Heart right ventricle (tissue), 16 donors: Measurements from ENCODE around the gene RAB27B. TPM values are rescaled to one million over a fixed set of nuclear protein-coding genes. Genes with fewer than 3 reads are reported as not detected.

Experiments
- ATAC-seq, 8 donors: fragments of 200-7000 bp; cut with Tn5 transposase; one replicate each; pipeline ENCODE4 v1.9.1; 2020; ENCODE audit warnings: mild to moderate bottlenecking in 8 of 8, moderate library complexity in 8 of 8, moderate number of reproducible peaks in 1 of 8
- DNase-seq, 2 donors: peaks; one replicate each; pipeline ENCODE4 v3.0.0-alpha.2; 2020
- H3K27ac ChIP-seq, 10 donors: fragments of 200-600 bp; sonication (generic) in 2 of 10; one replicate each; pipeline versions ENCODE4 v1.5.0 to v1.8.0; 2020 to 2022; ENCODE audit warnings: mild to moderate bottlenecking in 3 of 10
- H3K27me3 ChIP-seq, 7 donors: fragments of 200-600 bp; one replicate each; pipeline ENCODE4 v1.8.0; 2021 to 2022; ENCODE audit warnings: mild to moderate bottlenecking in 2 of 7
- H3K36me3 ChIP-seq, 9 donors: fragments of 200-600 bp; sonication (generic) in 1 of 9; one replicate each; pipeline versions ENCODE4 v1.5.0 to v1.8.0; 2020 to 2022; ENCODE audit warnings: mild to moderate bottlenecking in 2 of 9
- H3K4me1 ChIP-seq, 9 donors: fragments of 200-600 bp; sonication (generic) in 1 of 9; one replicate each; pipeline versions ENCODE4 v1.5.0 to v1.8.0; 2020 to 2022; ENCODE audit warnings: mild to moderate bottlenecking in 4 of 9
- H3K4me3 ChIP-seq, 10 donors: fragments of 200-600 bp; sonication (generic) in 2 of 10; one replicate each; pipeline versions ENCODE4 v1.5.0 to v1.8.0; 2020 to 2022; ENCODE audit warnings: mild to moderate bottlenecking in 7 of 10, moderate library complexity in 2 of 10
- H3K9me3 ChIP-seq, 11 donors: fragments of 200-600 bp in 10 of 11; sonication (generic) in 2 of 11; one replicate each; pipeline versions ENCODE4 v1.5.0 to v1.8.0; 2013 to 2022; ENCODE audit warnings: mild to moderate bottlenecking in 2 of 11, control low read depth in 1 of 11, moderate library complexity in 1 of 11
- CTCF ChIP-seq, 9 donors: fragments of 200-600 bp; sonication (generic) in 2 of 9; IDR thresholded peaks; one replicate each; pipeline versions ENCODE4 v1.5.0 to v1.8.0; 2021 to 2022; ENCODE audit warnings: antibody characterized with exemption in 9 of 9, mild to moderate bottlenecking in 5 of 9, moderate library complexity in 1 of 9
- WGBS, 2 donors: extraction: QIAGEN DNeasy Blood & Tissue Kit; methylation state at CpG; one replicate each; pipeline ENCODE4 v1.1.7; 2013; ENCODE audit warnings: inconsistent platforms in 1 of 2; 5-methylcytosine and 5-hydroxymethylcytosine counted together
- intact Hi-C, 10 donors: fragments of 100-400 bp; cut with DNase I; formaldehyde crosslinking; loops; one replicate each; pipeline versions ENCODE4 v1.11.1 to v1.14.2; 2022
- long read RNA-seq, 3 donors: library from polyadenylated mRNA; unstranded; transcript quantifications; one replicate each; pipeline ENCODE4 v2.0.0, GENCODE V29; 2020 to 2021
- polyA plus RNA-seq, 2 donors: library from polyadenylated mRNA; stranded (reverse); fragments of 200-250 nt; gene quantifications; one replicate each; pipeline ENCODE4 v1.2.3, GENCODE V29; 2013
- total RNA-seq, 10 donors: library from RNA; stranded (reverse); fragmentation: NEBNext Ultra II Directional in 3 of 10; extraction: Animal tissue kit (Norgen Biotek cat#: 25700) in 3 of 10; gene quantifications; one replicate each; pipeline versions ENCODE4 v1.2.1 to v1.2.4, GENCODE V29; 2021 to 2023
- donor health status: Arrhythmogenic right ventricular cardiomyopathy.
- donor health status: ischemic (EF 13 %, LVEDD 7.1; RV severe dilation, severe dysfunction).
- donor health status: healthy with polysubstance abuse.
- donor health status: DM: no; HTN: yes; CAD: no.
- donor health status: DM: no; HTN: no; CAD: no.
- donor health status: ischemic (EF 25% LVEDD 6.9; RV normal size, moderate dysfunction).
- donor health status: ischemic (EF 25% LVEDD 5.7; RV mildly dilated, moderate dysfunction).
- donor health status: healthy.
- donor health status: DM: yes; HTN: yes; CAD: no.
- donor health status: Ischemic cardiomyopathy.
- donor health status: ischemic (EF 35%, LVEDD 5.7; RV mildly dilated, moderate dysfunction).
- donor health status: nonischemic (EF 11% LVEDD 7.7; RV severe dilation, severe dysfunction).
- donor health status: DM: yes; HTN: yes; CAD: no.
- donor health status: PGD.
- donor health status: ischemic (EF 29% LVEDD 5.4; RV normal size, mild dysfunction).
- donor health status: nonischemic (EF 23%, LVEDD 6.1; RV moderate dilation, normal function).

The RAB27B gene
- under 1 TPM in 9 of 10 donors, not detected in 1; 0.02 to 0.86 (median 0.07) TPM for total RNA-seq
- under 1 TPM in 1 of 2 donors, not detected in 1; 0.03 TPM for polyA plus RNA-seq
- long read RNA-seq, donor 1: 0 reads
- long read RNA-seq, donor 2: 0 reads
- long read RNA-seq, donor 3: 0 reads

- ATAC-seq (peak; percentile 51 to 89 (median 76)), DNase-seq (peak; percentile 23 to 46)
- no peak for TF ChIP-seq CTCF (IDR thresholded peaks at IDR 0.05)
- Histone ChIP-seq H3K27me3 (peaks cover 0 to 7% (median 0%) of the 10 kb centered on the region in 7 donors), H3K9me3 (peaks cover 0 to 9% (median 0%) of the 10 kb centered on the region in 11 donors), H3K4me1 (peaks cover 0 to 18% (median 8%) of the 10 kb centered on the region in 9 donors), H3K27ac (peak within 1 kb of the TSS in 1 of 10 donors; percentile 39), H3K36me3 (no peaks in the 10 kb centered on the region), H3K4me3 (peak within 1 kb of the TSS; percentile 28 to 58 (median 52))
- 1% methylated on average over 35 of the region's 35 CpGs for WGBS, 2 donors
- intact Hi-C loops: no loop called here
Observed at GRCh38 chr18:54828281-54828881, at the start of gene RAB27B. TSS of gene RAB27B (plus strand) at chr18:54828477. CDS start at chr18:54877586, 49,109 bp downstream.

GRCh38 chr18:54780285-54780861 lies 47.9 kb upstream of the RAB27B start:
- DNase-seq (no peak), ATAC-seq (no peak)
- intact Hi-C loops: no loop called here
- Histone ChIP-seq H3K4me1 (peaks cover 0 to 6% (median 0%) of the 10 kb centered on the region in 9 donors), H3K9me3 (no peaks in the 10 kb centered on the region), H3K36me3 (no peaks in the 10 kb centered on the region), H3K27me3 (peaks cover 0 to 3% (median 0%) of the 10 kb centered on the region in 7 donors), H3K4me3 (no peak overlapping the region), H3K27ac (no peak overlapping the region)
- TF ChIP-seq CTCF (IDR thresholded peaks at IDR 0.05): no peak
- 82 to 83% methylated on average over 11 of the region's 11 CpGs for WGBS, 2 donors

GRCh38 chr18:54780970-54781369 lies 47.3 kb upstream of the RAB27B start:
- DNase-seq: no peak
- TF ChIP-seq CTCF (IDR thresholded peaks at IDR 0.05): no peak
- WGBS, 2 donors: 84 to 93% methylated on average over 2 of the region's 2 CpGs
- Histone ChIP-seq H3K9me3 (no peaks in the 10 kb centered on the region), H3K4me1 (peaks cover 0 to under 1% (median 0%) of the 10 kb centered on the region in 9 donors), H3K4me3 (no peak overlapping the region), H3K27me3 (peaks cover 0 to 3% (median 0%) of the 10 kb centered on the region in 7 donors), H3K27ac (no peak overlapping the region), H3K36me3 (no peaks in the 10 kb centered on the region)
- intact Hi-C loops: no loop called here
- no peak for ATAC-seq

GRCh38 chr18:54783139-54783538 lies 45.1 kb upstream of the RAB27B start:
- Histone ChIP-seq H3K27ac (no peak overlapping the region), H3K4me1 (no peaks in the 10 kb centered on the region), H3K27me3 (peaks cover 0 to 3% (median 0%) of the 10 kb centered on the region in 7 donors), H3K9me3 (no peaks in the 10 kb centered on the region), H3K4me3 (no peak overlapping the region), H3K36me3 (no peaks in the 10 kb centered on the region)
- DNase-seq (no peak), ATAC-seq (no peak)
- no peak for TF ChIP-seq CTCF (IDR thresholded peaks at IDR 0.05)
- WGBS, 2 donors: 86% methylated on average over 1 of the region's 1 CpG
- intact Hi-C loops: no loop called here
